Transverse colon (tissue), 4 donors: ENCODE data around the gene SLIT3. TPM values are rescaled to one million over a fixed set of nuclear protein-coding genes. Genes with fewer than 3 reads are reported as not detected.

Experiments
- DNase-seq: peaks from one replicate; pipeline ENCODE4 v3.0.0-alpha.2; 2019
- H3K27ac ChIP-seq, 4 donors: fragments of 200-600 bp; sonication (generic); 2 replicates each; pipeline ENCODE4 v1.5.1; 2016 to 2018; ENCODE audit warnings: inconsistent platforms in 4 of 4
- H3K27me3 ChIP-seq: fragments of 200-600 bp; sonication (generic); 2 replicates; pipeline ENCODE4 v1.5.1; 2017; ENCODE audit warnings: inconsistent platforms
- H3K36me3 ChIP-seq, 4 donors: fragments of 200-600 bp; sonication (generic); 2 replicates each; pipeline ENCODE4 v1.5.1; 2017 to 2019; ENCODE audit warnings: inconsistent platforms in 4 of 4
- H3K4me1 ChIP-seq, 4 donors: fragments of 200-600 bp; sonication (generic); 2 replicates each; pipeline ENCODE4 v1.5.1; 2017 to 2020; ENCODE audit warnings: inconsistent platforms in 4 of 4
- H3K4me3 ChIP-seq, 4 donors: fragments of 200-600 bp; sonication (generic); 1 replicate in 1 of 4; 2 replicates in 3 of 4; pipeline versions ENCODE4 v1.5.1 to v1.6.1; 2017 to 2019; ENCODE audit warnings: inconsistent platforms in 4 of 4
- H3K9me3 ChIP-seq, 2 donors: fragments of 200-600 bp; sonication (generic); 2 replicates each; pipeline ENCODE4 v1.5.1; 2017 to 2019; ENCODE audit warnings: inconsistent platforms in 2 of 2
- CTCF ChIP-seq, 5 experiments: fragments of 200-600 bp in 3 of 5; fragments of 450-650 bp in 2 of 5; sonication (generic) in 3 of 5; IDR thresholded peaks; 1 replicate in 2 of 5; 2 replicates in 3 of 5; pipeline ENCODE4 v1.5.1; 2016 to 2017; ENCODE audit warnings: antibody characterized with exemption in 5 of 5, inconsistent platforms in 3 of 5, mild to moderate bottlenecking in 2 of 5, moderate library complexity in 1 of 5
- EP300 ChIP-seq: sonication (generic); formaldehyde crosslinking; IDR thresholded peaks from one replicate; pipeline ENCODE4 v1.6.1; 2017; ENCODE audit warnings: antibody characterized with exemption, low read depth
- POLR2A ChIP-seq: fragments of 450-650 bp; IDR thresholded peaks from one replicate; pipeline ENCODE4 v1.6.1; 2016; ENCODE audit warnings: antibody characterized with exemption, mild to moderate bottlenecking, moderate library complexity
- POLR2AphosphoS5 ChIP-seq, 3 donors: sonication (generic); formaldehyde crosslinking; IDR thresholded peaks; one replicate each; pipeline ENCODE4 v1.6.1; 2016; ENCODE audit warnings: antibody characterized with exemption in 3 of 3
- WGBS, 2 donors: methylation state at CpG; one replicate each; pipeline ENCODE4 v1.1.5; 2018; ENCODE audit warnings: low coverage in 1 of 2; 5-methylcytosine and 5-hydroxymethylcytosine counted together
- in situ Hi-C, 4 donors: fragments of 200-750 bp; cut with MboI; loops; one replicate each; pipeline versions ENCODE4 v1.15.0 to v1.15.1; 2017; ENCODE audit warnings: low sequenced_read_pairs in 3 of 4, low pct_ligation_motif_present in 1 of 4, low pct_unique_long_range_greater_than_20kb in 1 of 4
- intact Hi-C: fragments of 100-400 bp; cut with DNase I; formaldehyde crosslinking; loops from one replicate; pipeline ENCODE4 v1.15.1; 2023; ENCODE audit warnings: low total_unique reads
- total RNA-seq, 4 donors: library from RNA; depleted of rRNA; stranded (reverse); fragments of >200 nt; gene quantifications; one replicate each; pipeline ENCODE4 v1.1.0, GENCODE V29; 2016

The SLIT3 gene
- total RNA-seq, 4 donors from 2014 or later: 6.7 to 60.5 (median 9.6) TPM

GRCh38 chr5:168691891-168692290, 609.0 kb downstream of the SLIT3 start:
- no peak for DNase-seq
- Histone ChIP-seq H3K27ac (no peak overlapping the region), H3K4me3 (no peak overlapping the region), H3K9me3 (no peaks in the 10 kb centered on the region), H3K4me1 (no peaks in the 10 kb centered on the region), H3K36me3 (no peaks in the 10 kb centered on the region), H3K27me3 (no peaks in the 10 kb centered on the region)
- intact Hi-C loops (no loop called here), in situ Hi-C loops (loop anchor here in 3 of 4 donors (25.0 kb wide), 3 partner anchors 595 to 895 kb away; partner anchors contain the start of gene SPDL1 (in 1 of the 3))
- WGBS, 2 donors: 84 to 86% methylated on average over 1 to 4 of the region's 4 CpGs
- TF ChIP-seq CTCF (IDR thresholded peaks at IDR 0.05): no peak

- no peaks in the 10 kb centered on the region for H3K4me1 ChIP-seq
- no peak for DNase-seq
- in situ Hi-C loops (loop anchor here in 3 of 4 donors (25.0 kb wide), 3 partner anchors 598 to 898 kb away; partner anchors contain the start of gene SPDL1 (in 1 of the 3)), intact Hi-C loops (loop anchor here (10.0 kb wide), 1 partner anchor 446 kb away; no protein-coding TSS in a partner anchor)
- WGBS, 2 donors: 69% methylated on average over 2 of the region's 2 CpGs; no CpG with 5 or more reads in 1 of the 2 donors
- no peaks in the 10 kb centered on the region for H3K27me3 ChIP-seq
- no peak overlapping the region for H3K4me3 ChIP-seq
- no peak overlapping the region for H3K27ac ChIP-seq
- H3K36me3 ChIP-seq: no peaks in the 10 kb centered on the region
- TF ChIP-seq POLR2AphosphoS5 (IDR thresholded peaks at IDR 0.05) (no peak), EP300 (no peak), POLR2A (no peak), CTCF (IDR thresholded peaks at IDR 0.05) (no peak)
- no peaks in the 10 kb centered on the region for H3K9me3 ChIP-seq
Observed at GRCh38 chr5:168689260-168689659, 611.7 kb downstream of the SLIT3 start.

GRCh38 chr5:168686837-168687236, 614.1 kb downstream of the SLIT3 start:
- H3K4me1 ChIP-seq: peaks cover 0 to 8% (median 3%) of the 10 kb centered on the region in 4 donors
- H3K27ac ChIP-seq: no peak overlapping the region
- no peaks in the 10 kb centered on the region for H3K9me3 ChIP-seq
- 90 to 100% methylated on average over 1 to 7 of the region's 7 CpGs for WGBS, 2 donors
- no peaks in the 10 kb centered on the region for H3K27me3 ChIP-seq
- no peak overlapping the region for H3K4me3 ChIP-seq
- in situ Hi-C loops: loop anchor here in 3 of 4 donors (25.0 kb wide), 3 partner anchors 600 to 900 kb away; partner anchors contain the start of gene SPDL1 (in 1 of the 3)
- no peak for DNase-seq
- no peaks in the 10 kb centered on the region for H3K36me3 ChIP-seq
- TF ChIP-seq POLR2AphosphoS5 (IDR thresholded peaks at IDR 0.05) (no peak), EP300 (no peak), CTCF (IDR thresholded peaks at IDR 0.05) (no peak), POLR2A (no peak)
- intact Hi-C loops: loop anchor here (10.0 kb wide), 1 partner anchor 448 kb away; no protein-coding TSS in a partner anchor

- Histone ChIP-seq H3K27me3 (no peaks in the 10 kb centered on the region), H3K9me3 (no peaks in the 10 kb centered on the region), H3K36me3 (no peaks in the 10 kb centered on the region), H3K27ac (no peak overlapping the region), H3K4me1 (peaks cover 0 to 10% (median 6%) of the 10 kb centered on the region in 4 donors), H3K4me3 (no peak overlapping the region)
- in situ Hi-C loops: loop anchor here in 3 of 4 donors (25.0 kb wide), 3 partner anchors 602 to 902 kb away; partner anchors contain the start of gene SPDL1 (in 1 of the 3)
- WGBS, 2 donors: 92% methylated on average over 13 of the region's 13 CpGs; no CpG with 5 or more reads in 1 of the 2 donors
- DNase-seq: no peak
- intact Hi-C loops: loop anchor here (10.0 kb wide), 1 partner anchor 449 kb away; no protein-coding TSS in a partner anchor
- TF ChIP-seq POLR2AphosphoS5 (IDR thresholded peaks at IDR 0.05) (no peak), POLR2A (no peak), EP300 (no peak), CTCF (IDR thresholded peaks at IDR 0.05) (no peak)
Observed at GRCh38 chr5:168685566-168685965, 615.4 kb downstream of the SLIT3 start.
